Lung (tissue), 12 donors: ENCODE results near the gene LDLRAD4. TPM values are rescaled to one million over a fixed set of nuclear protein-coding genes. Genes with fewer than 3 reads are reported as not detected.

Experiments used
- ATAC-seq: fragments of 200-7000 bp; cut with Tn5 transposase; one replicate; pipeline ENCODE4 v1.9.1; 2020; ENCODE audit warnings: moderate number of reproducible peaks; ENCODE audit not compliant: insufficient read depth, low FRiP score
- DNase-seq, 3 donors: peaks; one replicate each; pipeline ENCODE4 v3.0.0-alpha.2; 2013 to 2017
- H3K27ac ChIP-seq, 2 donors: one replicate each; pipeline ENCODE4 v1.5.1; 2013; ENCODE audit warnings: mild to moderate bottlenecking in 2 of 2, moderate library complexity in 2 of 2, control low read depth in 1 of 2, inconsistent platforms in 1 of 2, low read depth in 1 of 2, low read length in 1 of 2
- H3K27me3 ChIP-seq, 3 donors: one replicate each; pipeline ENCODE4 v1.5.1; 2013; ENCODE audit warnings: low read length in 2 of 3; ENCODE audit not compliant: control insufficient read depth in 3 of 3, insufficient read depth in 3 of 3
- H3K36me3 ChIP-seq, 4 donors: one replicate each; pipeline ENCODE4 v1.5.1; 2013; ENCODE audit warnings: low read length in 4 of 4, mild to moderate bottlenecking in 1 of 4, moderate library complexity in 1 of 4; ENCODE audit not compliant: control insufficient read depth in 4 of 4, insufficient read depth in 4 of 4
- H3K4me1 ChIP-seq, 5 donors: one replicate each; pipeline ENCODE4 v1.5.1; 2013; ENCODE audit warnings: low read length in 5 of 5, mild to moderate bottlenecking in 2 of 5, moderate library complexity in 1 of 5; ENCODE audit not compliant: control insufficient read depth in 5 of 5, insufficient read depth in 5 of 5
- H3K4me3 ChIP-seq: one replicate; pipeline ENCODE4 v1.5.1; 2013; ENCODE audit warnings: mild to moderate bottlenecking, control low read depth, moderate library complexity
- H3K9ac ChIP-seq, 2 donors: one replicate each; pipeline ENCODE4 v1.5.1; 2013; ENCODE audit warnings: low read length in 2 of 2, control low read depth in 1 of 2; ENCODE audit not compliant: insufficient read depth in 1 of 2
- H3K9me3 ChIP-seq, 4 donors: one replicate each; pipeline ENCODE4 v1.5.1; 2013; ENCODE audit warnings: low read length in 3 of 4, mild to moderate bottlenecking in 1 of 4, moderate library complexity in 1 of 4; ENCODE audit not compliant: control insufficient read depth in 4 of 4, insufficient read depth in 3 of 4
- CTCF ChIP-seq: IDR thresholded peaks from 2 replicates; pipeline ENCODE4 v1.5.1; 2012; ENCODE audit warnings: mild to moderate bottlenecking; ENCODE audit errors: control extremely low read depth, extremely low read depth
- WGBS, 2 donors: extraction: QIAGEN DNeasy Blood & Tissue Kit; methylation state at CpG; one replicate each; pipeline ENCODE4 v1.1.7; 2013; 5-methylcytosine and 5-hydroxymethylcytosine counted together
- polyA plus RNA-seq, 2 donors: library from polyadenylated mRNA; stranded (reverse); fragments of 200-250 nt; gene quantifications; one replicate each; pipeline ENCODE4 v1.2.1, GENCODE V29; 2013
- total RNA-seq, 2 donors: library from RNA; depleted of rRNA in 1 of 2; stranded (reverse); fragments of >200 nt in 1 of 2; gene quantifications; one replicate each; pipeline ENCODE4 v1.2.1, GENCODE V29; 2014 to 2021
- donor health status: control.
- donor health status: control.
- donor health status: Bipolar disorder and iron deficiency.
- donor health status: healthy.
- donor health status: DM: yes; HTN: yes; CAD: no.

Gene LDLRAD4
- total and polyA plus RNA-seq, 4 donors, result 3.2 to 62.4 (median 19.9) TPM

GRCh38 chr18:13324880-13325279 lies 106.3 kb downstream of the LDLRAD4 start:
- Histone ChIP-seq H3K9ac (no peak overlapping the region), H3K9me3 (peaks cover 0 to 8% (median 0%) of the 10 kb centered on the region in 4 donors), H3K27me3 (no peaks in the 10 kb centered on the region), H3K36me3 (no peaks in the 10 kb centered on the region), H3K4me1 (peaks cover 0 to 17% (median 3%) of the 10 kb centered on the region in 5 donors), H3K27ac (no peak overlapping the region), H3K4me3 (no peak overlapping the region)
- WGBS, 2 donors, result 65 to 72% methylated on average over 8 of the region's 8 CpGs
- peak in 2 of 3 donors; percentile 43 to 45 for DNase-seq
- TF ChIP-seq CTCF, result no peak
- ATAC-seq, result no peak

- ATAC-seq (no peak), DNase-seq (no peak)
- no peak overlapping the region for H3K4me3 ChIP-seq
- WGBS, 2 donors, result 95 to 100% methylated on average over 1 of the region's 1 CpG
- peaks cover 0 to 8% (median 0%) of the 10 kb centered on the region in 4 donors for H3K9me3 ChIP-seq
- TF ChIP-seq CTCF, result no peak
- H3K36me3 ChIP-seq, result no peaks in the 10 kb centered on the region
- peaks cover 0 to 10% (median 0%) of the 10 kb centered on the region in 5 donors for H3K4me1 ChIP-seq
- H3K9ac ChIP-seq, result no peak overlapping the region
- no peak overlapping the region for H3K27ac ChIP-seq
- no peaks in the 10 kb centered on the region for H3K27me3 ChIP-seq
Measured at GRCh38 chr18:13328213-13328612, 109.7 kb downstream of the LDLRAD4 start.

DNA sequence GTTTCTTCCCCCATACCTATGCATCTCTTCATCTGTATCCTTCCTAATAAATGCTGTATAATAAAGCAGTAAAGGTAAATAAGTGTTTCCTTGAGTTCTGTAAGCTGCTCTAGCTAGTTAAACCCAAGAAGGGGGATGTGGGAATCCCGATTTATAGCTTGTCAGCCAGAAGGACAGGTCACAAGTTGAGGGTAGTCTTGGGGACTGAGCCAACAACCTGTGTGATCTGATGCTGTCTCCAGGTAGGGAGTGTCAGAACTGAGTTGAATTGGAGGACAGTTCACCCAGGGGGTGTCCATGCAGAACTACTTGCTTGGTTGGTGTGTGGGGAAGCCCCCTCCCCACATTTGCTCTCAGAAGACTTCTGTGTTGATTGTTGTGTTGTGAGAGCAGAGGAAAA lies 112.4 kb downstream of the LDLRAD4 start:
- no peak overlapping the region for H3K4me3 ChIP-seq
- H3K9ac ChIP-seq, result no peak overlapping the region
- TF ChIP-seq CTCF, result no peak
- no peak overlapping the region for H3K27ac ChIP-seq
- ATAC-seq, result no peak
- no peaks in the 10 kb centered on the region for H3K27me3 ChIP-seq
- H3K9me3 ChIP-seq, result peaks cover 0 to 6% (median 1%) of the 10 kb centered on the region in 4 donors
- H3K4me1 ChIP-seq, result no peaks in the 10 kb centered on the region
- no peaks in the 10 kb centered on the region for H3K36me3 ChIP-seq
- WGBS, 2 donors, result 88 to 96% methylated on average over 1 of the region's 1 CpG
- no peak for DNase-seq

DNA sequence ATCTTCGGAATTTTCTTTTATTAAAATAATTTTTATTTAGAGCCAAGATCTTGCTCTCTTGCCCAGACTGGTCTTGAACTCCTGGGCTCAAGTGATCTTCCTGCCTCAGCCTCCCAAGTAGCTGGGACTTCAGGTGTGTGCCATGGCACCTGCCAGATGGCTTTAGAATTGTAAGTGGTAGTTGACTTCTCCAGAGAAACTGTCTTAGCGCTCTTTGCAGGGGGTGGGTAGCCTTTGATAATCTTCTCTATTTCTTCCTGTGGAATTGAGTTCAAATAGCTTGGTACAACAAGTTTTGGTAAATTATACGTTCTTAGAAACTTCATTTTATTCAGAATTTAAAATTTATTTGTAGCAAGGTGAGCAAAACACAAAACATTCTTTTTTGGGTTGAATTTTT lies 113.3 kb downstream of the LDLRAD4 start:
- no peak overlapping the region for H3K27ac ChIP-seq
- no peak for ATAC-seq
- no peak overlapping the region for H3K4me3 ChIP-seq
- DNase-seq, result no peak
- WGBS, 2 donors, result 95 to 97% methylated on average over 3 of the region's 3 CpGs
- no peak for TF ChIP-seq CTCF
- H3K27me3 ChIP-seq, result no peaks in the 10 kb centered on the region
- no peaks in the 10 kb centered on the region for H3K36me3 ChIP-seq
- peaks cover 0 to 6% (median 1%) of the 10 kb centered on the region in 4 donors for H3K9me3 ChIP-seq
- H3K4me1 ChIP-seq, result no peaks in the 10 kb centered on the region
- H3K9ac ChIP-seq, result no peak overlapping the region
